NT2/D1 (cell line): ENCODE data around the gene ADTRP.
"Not testable (repeated sequence)": the region's sequence is repeated elsewhere in the genome, so short reads cannot be mapped to it uniquely, and the experiment has no call there.

Experiments
- DNase-seq: peaks from one replicate; pipeline ENCODE4 v3.0.0-alpha.2; 2011; ENCODE audit warnings: low read depth, low spot score
- H3K27me3 ChIP-seq: 2 replicates; pipeline ENCODE4 v1.6.0; 2011; ENCODE audit warnings: mild to moderate bottlenecking; ENCODE audit not compliant: insufficient read length, insufficient read depth
- H3K36me3 ChIP-seq: 2 replicates; pipeline ENCODE4 v1.6.1; 2011; ENCODE audit warnings: mild to moderate bottlenecking, low read length, mixed read lengths; ENCODE audit not compliant: insufficient read depth, insufficient read length
- H3K4me1 ChIP-seq: 2 replicates; pipeline ENCODE4 v1.5.1; 2011; ENCODE audit not compliant: insufficient read depth, insufficient read length
- H3K4me3 ChIP-seq: 2 replicates; pipeline ENCODE4 v1.5.1; 2011; ENCODE audit warnings: low read depth; ENCODE audit not compliant: insufficient read length
- H3K9ac ChIP-seq: 2 replicates; pipeline ENCODE4 v1.6.0; 2011; ENCODE audit warnings: low read depth; ENCODE audit not compliant: insufficient read length
- H3K9me3 ChIP-seq: 2 replicates; pipeline ENCODE4 v1.5.1; 2011; ENCODE audit warnings: mild to moderate bottlenecking, low read length; ENCODE audit not compliant: insufficient read depth
- SUZ12 ChIP-seq: IDR thresholded peaks from 2 replicates; pipeline ENCODE4 v1.6.1; 2011; ENCODE audit not compliant: insufficient read length, insufficient read depth; ENCODE audit errors: extremely low read depth
- YY1 ChIP-seq: IDR thresholded peaks from 2 replicates; pipeline ENCODE4 v1.6.1; 2011; ENCODE audit not compliant: insufficient read length, insufficient read depth
- ZNF274 ChIP-seq: IDR thresholded peaks from 2 replicates; pipeline ENCODE4 v1.6.1; 2011; ENCODE audit warnings: mild to moderate bottlenecking, low read depth, low read length

Gene ADTRP

GRCh38 chr6:11685481-11686093 lies 93.0 kb downstream of the ADTRP start:
- DNase-seq, result no peak
- Histone ChIP-seq H3K36me3 (no peaks in the 10 kb centered on the region), H3K9ac (no peak overlapping the region), H3K9me3 (no peaks in the 10 kb centered on the region; the same call in 1 of the 2 replicates), H3K4me3 (no peak overlapping the region), H3K4me1 (no peaks in the 10 kb centered on the region), H3K27me3 (no peaks in the 10 kb centered on the region)
- TF ChIP-seq SUZ12, result no peak
- no peak for TF ChIP-seq YY1
- TF ChIP-seq ZNF274, result no peak

GRCh38 chr6:11684901-11685480 lies 93.6 kb downstream of the ADTRP start:
- no peaks in the 10 kb centered on the region for H3K36me3 ChIP-seq
- H3K4me3 ChIP-seq, result no peak overlapping the region
- no peak for TF ChIP-seq YY1
- TF ChIP-seq SUZ12, result no peak
- TF ChIP-seq ZNF274, result no peak
- no peak overlapping the region for H3K9ac ChIP-seq
- H3K4me1 ChIP-seq, result no peaks in the 10 kb centered on the region
- no peak for DNase-seq
- peaks cover 5% of the 10 kb centered on the region; the same call in 1 of the 2 replicates for H3K9me3 ChIP-seq
- H3K27me3 ChIP-seq, result no peaks in the 10 kb centered on the region

- Histone ChIP-seq H3K4me1 (no peaks in the 10 kb centered on the region), H3K9me3 (peaks cover 8% of the 10 kb centered on the region; the same call in 1 of the 2 replicates), H3K4me3 (no peak overlapping the region), H3K9ac (no peak overlapping the region), H3K36me3 (no peaks in the 10 kb centered on the region), H3K27me3 (no peaks in the 10 kb centered on the region)
- no peak for DNase-seq
- no peak for TF ChIP-seq YY1
- TF ChIP-seq ZNF274, result no peak
- TF ChIP-seq SUZ12, result no peak
Observed at GRCh38 chr6:11683871-11684270, 94.7 kb downstream of the ADTRP start.

- H3K9me3 ChIP-seq, result peaks cover 8% of the 10 kb centered on the region; the same call in 1 of the 2 replicates
- no peak for DNase-seq
- H3K4me1 ChIP-seq, result no peaks in the 10 kb centered on the region
- no peak overlapping the region for H3K4me3 ChIP-seq
- TF ChIP-seq SUZ12 (no peak), ZNF274 (no peak), YY1 (no peak)
- no peaks in the 10 kb centered on the region for H3K36me3 ChIP-seq
- H3K9ac ChIP-seq, result no peak overlapping the region
- H3K27me3 ChIP-seq, result no peaks in the 10 kb centered on the region
Observed at GRCh38 chr6:11682561-11682975, 96.0 kb downstream of the ADTRP start.

- H3K4me1 ChIP-seq, result no peaks in the 10 kb centered on the region
- H3K9ac ChIP-seq, result no peak overlapping the region
- no peak for DNase-seq
Observed at GRCh38 chr6:11681770-11682169, 96.8 kb downstream of the ADTRP start.

GRCh38 chr6:11681357-11681756 lies 97.2 kb downstream of the ADTRP start:
- Histone ChIP-seq H3K9me3 (peaks cover 8% of the 10 kb centered on the region; the same call in 1 of the 2 replicates), H3K4me1 (no peaks in the 10 kb centered on the region), H3K9ac (no peak overlapping the region), H3K27me3 (no peaks in the 10 kb centered on the region), H3K36me3 (no peaks in the 10 kb centered on the region), H3K4me3 (no peak overlapping the region)
- DNase-seq, result no peak
- TF ChIP-seq SUZ12 (no peak), ZNF274 (no peak), YY1 (no peak)

More at GRCh38 chr6:11681770-11682169, 96.8 kb downstream of the ADTRP start:
- H3K27me3 ChIP-seq, result no peaks in the 10 kb centered on the region
- peaks cover 8% of the 10 kb centered on the region; the same call in 1 of the 2 replicates for H3K9me3 ChIP-seq
- TF ChIP-seq ZNF274 (no peak), SUZ12 (no peak), YY1 (no peak)
- H3K4me3 ChIP-seq, result no peak overlapping the region
- no peaks in the 10 kb centered on the region for H3K36me3 ChIP-seq

GRCh38 chr6:11680479-11680878 lies 98.1 kb downstream of the ADTRP start:
- not testable (repeated sequence) for H3K9ac ChIP-seq, H3K27me3 ChIP-seq, H3K36me3 ChIP-seq, H3K9me3 ChIP-seq, H3K4me3 ChIP-seq, DNase-seq, H3K4me1 ChIP-seq

- no peak for TF ChIP-seq SUZ12
- no peak for TF ChIP-seq ZNF274
- TF ChIP-seq YY1, result no peak
- Histone ChIP-seq H3K9ac (no peak overlapping the region), H3K4me1 (no peaks in the 10 kb centered on the region)
Observed at GRCh38 chr6:11679099-11679498, 99.5 kb downstream of the ADTRP start.

More at GRCh38 chr6:11679099-11679498, 99.5 kb downstream of the ADTRP start:
- DNase-seq, result no peak
- H3K27me3 ChIP-seq, result no peaks in the 10 kb centered on the region
- no peak overlapping the region for H3K4me3 ChIP-seq
- H3K9me3 ChIP-seq, result peaks cover 8% of the 10 kb centered on the region; the same call in 1 of the 2 replicates
- no peaks in the 10 kb centered on the region for H3K36me3 ChIP-seq
